HL-60/S4 (cell line): ENCODE data around the gene FOXRED1.
"Not testable (repeated sequence)": the region's sequence is repeated elsewhere in the genome, so short reads cannot be mapped to it uniquely, and the experiment has no call there.

Experiments used
- in situ Hi-C: fragments of 300-500 bp; cut with MboI; formaldehyde crosslinking; loops from 2 replicates; pipeline ENCODE4 v1.14.3; 2022; ENCODE audit warnings: low sequenced_read_pairs

FOXRED1 gene

GRCh38 chr11:126268708-126269579 lies at the start of gene FOXRED1, which contains the start of gene SRPRA:
Gene FOXRED1, plus strand, starts transcription at chr11:126269154. Its CDS starts 53 bp downstream, at chr11:126269207.
Gene SRPRA, minus strand, starts transcription at chr11:126268895. Its CDS starts 91 bp downstream, at chr11:126268804.
- in situ Hi-C loops, result no loop called here

GRCh38 chr11:126219547-126219946 lies 49.4 kb upstream of the FOXRED1 start:
- in situ Hi-C loops, result no loop called here

GRCh38 chr11:126224647-126225294 lies 44.2 kb upstream of the FOXRED1 start:
- in situ Hi-C loops, result no loop called here

- in situ Hi-C loops, result no loop called here
Observed at GRCh38 chr11:126225295-126225665, 43.7 kb upstream of the FOXRED1 start.

GRCh38 chr11:126226334-126227084 lies 42.4 kb upstream of the FOXRED1 start:
- in situ Hi-C loops, result no loop called here

GRCh38 chr11:126229858-126230540 lies 39.0 kb upstream of the FOXRED1 start:
- in situ Hi-C loops, result no loop called here

- in situ Hi-C loops, result no loop called here
Observed at GRCh38 chr11:126231725-126232459, 37.1 kb upstream of the FOXRED1 start.

- in situ Hi-C loops, result no loop called here
Observed at GRCh38 chr11:126232683-126233082, 36.3 kb upstream of the FOXRED1 start.

GRCh38 chr11:126233391-126233790 lies 35.6 kb upstream of the FOXRED1 start:
- in situ Hi-C loops, result no loop called here

GRCh38 chr11:126246636-126247035 lies 22.3 kb upstream of the FOXRED1 start:
- in situ Hi-C loops, result no loop called here

- in situ Hi-C loops, result no loop called here
Observed at GRCh38 chr11:126253265-126253664, 15.7 kb upstream of the FOXRED1 start.

GRCh38 chr11:126254819-126255218 lies 14.1 kb upstream of the FOXRED1 start:
- in situ Hi-C loops, result no loop called here

- in situ Hi-C loops, result not testable (repeated sequence)
Observed at GRCh38 chr11:126255507-126255906, 13.4 kb upstream of the FOXRED1 start.

GRCh38 chr11:126256216-126256615 lies 12.7 kb upstream of the FOXRED1 start:
- in situ Hi-C loops, result no loop called here

- in situ Hi-C loops, result no loop called here
Observed at GRCh38 chr11:126257144-126257543, 11.8 kb upstream of the FOXRED1 start.

- in situ Hi-C loops, result no loop called here
Observed at GRCh38 chr11:126257764-126258163, 11.2 kb upstream of the FOXRED1 start.

GRCh38 chr11:126262216-126262615 lies 6.7 kb upstream of the FOXRED1 start:
- in situ Hi-C loops, result no loop called here

- in situ Hi-C loops, result no loop called here
Observed at GRCh38 chr11:126263489-126263888, 5.5 kb upstream of the FOXRED1 start.

GRCh38 chr11:126265811-126266210 lies 3.1 kb upstream of the FOXRED1 start:
- in situ Hi-C loops, result no loop called here

- in situ Hi-C loops, result no loop called here
Observed at GRCh38 chr11:126267650-126268049, 1.3 kb upstream of the FOXRED1 start.
